NCI-H187 (cell line): ENCODE data around the gene PRKCE.
"Not testable (repeated sequence)": the region's sequence is repeated elsewhere in the genome, so short reads cannot be mapped to it uniquely, and the experiment has no call there.

Source experiments
- DNase-seq, 2 experiments: peaks; one replicate each; lab custom pipeline; 2025; lab: John Stamatoyannopoulos, UW

The PRKCE gene

DNA sequence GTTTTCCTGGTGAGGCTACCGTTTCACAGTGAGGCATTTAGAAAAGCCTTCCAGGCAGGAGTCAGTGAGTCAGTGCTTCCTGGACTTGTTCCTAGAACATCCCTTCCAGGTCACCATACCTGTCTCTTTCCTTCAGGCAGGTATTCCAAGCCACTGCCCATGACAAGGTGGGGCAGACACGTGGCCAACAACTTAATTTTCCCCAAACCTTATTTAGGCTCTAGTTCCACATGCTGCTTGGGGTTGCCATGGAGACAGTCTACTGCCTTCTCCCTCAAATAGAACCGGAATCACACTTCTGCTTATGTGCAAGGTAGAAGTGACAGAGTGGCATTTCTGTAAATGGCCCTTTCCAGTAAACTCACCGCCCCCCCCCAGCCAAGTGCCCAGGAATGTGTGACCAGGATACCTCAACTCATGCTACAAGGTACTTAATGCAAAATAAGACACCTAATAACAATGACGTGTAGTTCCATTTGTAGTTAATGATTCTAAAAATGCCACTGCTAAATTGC is 258.3 kb downstream of the PRKCE start:
- peak in 1 of 2 experiments; percentile 23 for DNase-seq

GRCh38 chr2:45910473-45911060 is 259.1 kb downstream of the PRKCE start:
- DNase-seq, result no peak

GRCh38 chr2:45911538-45911937 is 260.1 kb downstream of the PRKCE start:
- DNase-seq, result no peak

GRCh38 chr2:45912109-45912508 is 260.6 kb downstream of the PRKCE start:
- DNase-seq, result no peak

- no peak for DNase-seq
Measured at GRCh38 chr2:45913539-45913938, 262.1 kb downstream of the PRKCE start.

DNA sequence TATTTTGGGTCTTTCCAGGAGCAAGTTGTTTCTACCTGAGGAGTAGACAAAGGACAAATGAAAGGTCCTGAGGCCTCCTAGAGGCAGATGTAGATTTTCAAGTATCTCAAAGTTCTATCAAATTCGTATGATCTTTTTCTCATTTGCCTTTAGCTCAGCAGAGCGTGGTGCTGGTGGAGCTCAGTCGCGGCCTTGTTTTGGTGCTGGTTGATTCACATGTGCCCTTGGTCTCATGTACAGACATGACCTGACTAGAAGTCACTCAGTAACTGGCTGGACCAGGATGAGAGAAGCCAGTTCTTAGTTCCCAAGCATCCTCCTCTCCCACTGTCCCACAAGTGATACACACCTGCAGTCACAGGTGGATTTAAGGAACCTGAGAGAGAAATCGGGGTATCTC is 264.0 kb downstream of the PRKCE start:
- DNase-seq, result no peak

DNA sequence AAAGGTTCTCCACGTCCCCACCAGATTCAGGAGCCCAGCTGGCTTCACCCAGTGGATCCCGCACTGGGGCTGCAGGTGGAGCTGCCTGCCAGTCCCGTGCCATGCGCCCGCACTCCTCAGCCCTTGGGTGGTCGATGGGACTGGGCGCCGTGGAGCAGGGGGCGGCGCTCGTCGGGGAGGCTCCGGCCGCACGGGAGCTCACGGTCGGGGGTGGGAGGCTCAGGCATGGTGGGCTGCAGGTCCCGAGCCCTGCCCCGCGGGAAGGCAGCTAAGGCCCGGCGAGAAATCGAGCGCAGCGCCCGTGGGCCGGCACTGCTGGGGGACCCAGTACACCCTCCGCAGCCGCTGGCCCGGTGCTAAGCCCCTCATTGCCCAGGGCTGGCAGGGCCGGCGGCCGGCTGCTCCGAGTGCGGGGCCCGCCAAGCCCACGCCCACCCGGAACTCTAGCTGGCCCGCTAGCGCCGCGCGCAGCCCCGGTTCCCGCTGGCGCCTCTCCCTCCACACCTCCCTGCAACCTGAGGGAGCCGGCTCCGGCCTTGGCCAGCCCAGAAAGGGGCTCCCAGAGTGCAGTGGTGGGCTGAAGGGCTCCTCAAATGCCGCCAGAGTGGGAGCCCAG is 266.2 kb downstream of the PRKCE start:
- not testable (repeated sequence) for DNase-seq

DNA sequence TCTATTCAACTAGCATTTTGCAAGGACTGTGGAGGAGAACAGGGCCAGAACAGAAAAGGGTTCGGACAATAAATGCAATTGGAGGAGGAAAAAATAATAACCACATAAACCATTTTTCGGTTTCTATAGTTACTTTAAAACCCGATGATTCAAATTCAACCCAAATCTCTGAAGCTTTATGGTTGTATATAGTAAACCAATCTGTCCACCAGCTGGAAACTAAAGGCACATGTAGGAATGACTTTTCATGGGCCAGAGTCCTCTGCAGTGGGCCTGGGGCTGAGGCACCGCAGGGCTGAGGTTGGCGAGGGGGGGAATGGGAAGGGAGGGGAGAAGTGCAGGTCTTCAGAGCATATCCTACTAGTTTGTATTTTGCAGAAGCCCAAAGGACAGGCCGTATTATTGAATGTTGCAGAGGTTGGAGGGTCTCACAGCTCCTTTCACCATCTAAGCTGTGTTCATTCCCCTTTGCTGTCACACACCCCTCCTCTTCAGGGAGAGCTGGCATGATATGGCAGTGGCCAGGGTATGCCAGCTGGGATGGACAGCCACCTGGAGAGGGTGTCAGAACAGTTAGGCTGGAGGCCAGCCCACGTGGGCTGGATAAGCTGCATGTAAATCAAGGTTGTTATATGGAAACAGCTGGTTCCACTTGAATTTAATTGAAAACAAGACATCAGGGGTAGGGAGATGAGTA is 267.1 kb downstream of the PRKCE start:
- DNase-seq, result no peak

- DNase-seq, result peak in 1 of 2 experiments; percentile 63
Measured at GRCh38 chr2:45919160-45919650, 267.7 kb downstream of the PRKCE start.

DNA sequence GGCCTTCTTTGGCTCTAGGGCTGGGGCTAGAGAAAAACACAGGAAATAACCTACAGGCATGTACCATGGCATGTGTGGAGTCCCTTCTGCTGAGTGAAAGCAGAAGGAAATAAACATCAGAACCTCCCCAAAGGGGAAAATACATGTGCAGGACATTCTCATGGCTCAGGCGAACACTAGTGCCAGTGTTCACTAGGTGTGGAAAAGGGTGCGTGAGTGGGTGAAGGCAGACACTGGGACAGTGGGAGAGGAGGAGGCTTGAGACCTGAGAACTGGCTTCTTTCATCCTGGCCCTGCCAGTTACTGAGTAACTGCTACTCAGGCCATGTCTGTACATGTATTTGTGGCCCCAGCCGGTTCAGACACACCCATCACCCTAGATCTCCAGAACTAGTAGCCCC is 268.2 kb downstream of the PRKCE start:
- DNase-seq, result no peak

- DNase-seq, result no peak
Measured at GRCh38 chr2:45921921-45922320, 270.4 kb downstream of the PRKCE start.

DNA sequence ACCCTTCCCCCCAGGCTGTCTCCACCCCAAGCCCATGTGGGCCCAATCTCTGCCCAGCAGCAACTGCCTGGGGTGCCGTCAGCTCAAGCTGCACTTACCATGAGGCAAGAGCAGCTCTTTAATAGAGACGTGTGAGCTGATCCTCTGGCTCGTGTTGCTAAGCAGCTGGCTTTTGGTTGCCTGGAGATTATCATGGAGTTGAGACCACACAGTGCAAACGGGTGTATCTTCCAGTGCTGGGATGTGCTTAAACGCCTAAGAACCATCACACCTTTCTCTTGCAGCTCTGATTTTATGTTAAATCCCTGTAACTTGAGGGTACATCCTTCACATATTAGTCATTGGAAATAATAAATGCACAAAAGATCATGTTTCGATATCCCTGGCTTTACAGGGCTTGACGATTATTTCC is 271.1 kb downstream of the PRKCE start:
- DNase-seq, result peak; percentile 69 to 83

GRCh38 chr2:45923701-45924100 is 272.2 kb downstream of the PRKCE start:
- no peak for DNase-seq

- no peak for DNase-seq
Measured at GRCh38 chr2:45925026-45925425, 273.6 kb downstream of the PRKCE start.

GRCh38 chr2:45925636-45926366 is 274.3 kb downstream of the PRKCE start:
- no peak for DNase-seq

DNA sequence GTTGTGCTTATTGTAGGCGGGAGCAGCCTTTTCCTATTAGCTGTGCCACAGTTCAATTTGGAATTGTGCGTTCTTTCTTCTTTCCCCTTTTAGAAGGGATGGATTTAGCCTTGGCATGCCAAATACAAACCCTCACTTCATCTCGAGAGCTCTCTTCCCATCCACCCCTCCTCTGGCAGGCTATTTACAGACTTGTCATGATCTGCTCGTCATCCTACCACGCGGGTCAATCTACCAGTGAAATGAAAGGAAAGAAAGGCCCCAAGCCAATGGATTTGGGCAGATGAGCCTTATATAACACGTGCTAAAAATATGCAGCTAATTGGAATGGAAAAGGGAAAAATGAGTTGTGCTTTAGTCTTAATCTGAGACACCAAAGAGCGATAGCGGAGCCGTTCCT is 277.5 kb downstream of the PRKCE start:
- DNase-seq, result peak; percentile 37 to 41

- DNase-seq, result no peak
Measured at GRCh38 chr2:45929674-45930395, 278.4 kb downstream of the PRKCE start.

- peak; percentile 71 to 79 for DNase-seq
Measured at GRCh38 chr2:45930396-45930792, 278.9 kb downstream of the PRKCE start.

DNA sequence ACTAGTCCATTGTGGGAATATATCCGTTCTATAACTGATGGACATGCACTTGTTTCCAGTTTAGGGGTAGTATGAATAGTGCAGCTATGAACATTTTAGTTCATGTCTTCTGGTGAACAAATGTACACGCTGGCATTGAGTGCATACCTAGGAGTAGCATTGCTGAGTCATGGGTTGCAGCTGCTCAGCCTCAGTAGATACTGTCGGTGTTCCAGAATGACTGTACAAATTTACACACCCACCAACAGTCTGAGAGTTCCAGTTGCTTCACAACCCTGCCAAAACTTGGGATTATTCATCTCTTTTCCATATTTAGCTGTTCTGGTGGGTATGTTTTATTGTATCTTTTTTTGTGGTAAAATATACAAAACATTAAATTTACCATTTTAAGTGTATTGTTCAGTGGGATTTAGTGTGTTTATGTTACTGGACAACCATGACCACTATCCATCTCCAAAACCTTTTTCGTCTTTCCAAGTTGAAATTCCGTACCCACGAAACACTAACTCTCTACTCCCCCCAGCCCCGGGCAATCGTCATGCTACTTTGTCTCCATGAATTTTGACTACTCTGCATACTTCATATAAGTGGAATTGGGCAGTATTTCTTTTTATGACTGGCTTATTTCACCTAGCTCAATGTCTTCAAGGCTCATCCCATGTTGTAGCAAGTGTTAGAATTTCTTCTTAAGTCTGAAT is 281.0 kb downstream of the PRKCE start:
- DNase-seq, result no peak

DNA sequence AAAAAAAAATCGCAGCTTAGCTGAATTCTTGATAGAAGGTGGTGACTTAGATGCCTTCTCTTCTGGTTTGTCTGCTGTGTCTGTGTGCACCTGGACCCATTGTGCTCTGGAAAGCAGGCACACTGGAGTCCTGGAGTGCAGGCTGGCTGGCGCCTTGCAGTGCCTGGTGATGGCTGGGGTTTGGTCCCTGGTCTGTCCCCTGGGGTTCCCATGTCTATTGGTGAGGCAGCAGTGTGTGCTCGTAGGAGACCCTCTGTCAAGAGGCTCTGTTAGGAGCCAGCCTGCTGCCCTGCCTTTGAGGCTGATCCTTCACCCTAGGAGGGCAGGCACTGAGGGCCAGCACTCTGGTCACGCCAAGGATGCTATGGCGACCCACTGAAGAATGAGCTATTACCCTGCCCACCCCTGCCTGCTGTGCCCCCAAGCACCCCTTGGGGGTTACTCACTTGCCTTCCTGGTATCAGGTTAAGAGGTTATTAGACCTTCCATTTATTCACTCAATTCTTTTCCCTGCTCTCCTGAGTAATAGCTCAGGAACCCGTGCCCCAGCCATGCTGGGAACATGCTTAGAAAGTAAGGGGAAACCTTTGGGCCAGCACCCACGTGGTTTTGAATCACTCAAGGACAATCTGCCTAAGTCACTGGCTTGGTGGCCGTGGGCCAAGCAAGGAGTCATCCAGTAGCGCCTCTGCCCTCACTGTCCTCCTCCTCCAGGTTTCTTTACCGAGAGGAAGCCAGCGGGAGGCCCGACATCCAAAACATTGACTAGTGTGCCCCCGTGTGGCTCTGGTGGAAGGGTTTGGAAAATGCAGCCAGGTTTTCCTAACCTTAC is 284.5 kb downstream of the PRKCE start:
- DNase-seq, result peak; percentile 86 to 89
